MCF 10A (cell line): ENCODE measurements around the gene SOX6. TPM values are rescaled to one million over a fixed set of nuclear protein-coding genes. Genes with fewer than 3 reads are reported as not detected.

Experiments used
- BruUV-seq: library from RNA; stranded (reverse); fragments of 400-500 nt; replicated peaks from 2 replicates; lab custom pipeline; 2021; lab: Mats Ljungman, UMichigan
- CTCF ChIA-PET: fragments of 300-600 bp; sonication (Branson Sonifier 250); formaldehyde crosslinking; extraction: SDS; loops from one replicate; lab custom pipeline; 2021; ENCODE audit warnings: antibody characterized with exemption, inconsistent platforms; lab: Yijun Ruan, JAX
- POLR2A ChIA-PET: fragments of 300-600, 350-650 bp; sonication (Branson Sonifier 250); formaldehyde crosslinking; extraction: SDS; loops from one replicate; lab custom pipeline; 2020; ENCODE audit warnings: antibody characterized with exemption, inconsistent platforms; lab: Yijun Ruan, JAX
- DNase-seq: peaks from one replicate; pipeline ENCODE4 v3.0.0-alpha.2; 2018; ENCODE audit not compliant: unreplicated experiment
- H3K27ac Mint-ChIP-seq: one replicate; pipeline ENCODE4 v1.8.0; 2022; ENCODE audit warnings: mild to moderate bottlenecking, low read depth, mixed read lengths; ENCODE audit not compliant: unreplicated experiment
- H3K27me3 Mint-ChIP-seq: one replicate; pipeline ENCODE4 v1.8.0; 2022; ENCODE audit warnings: mixed read lengths; ENCODE audit not compliant: insufficient read depth, unreplicated experiment
- H3K36me3 Mint-ChIP-seq: one replicate; pipeline ENCODE4 v1.8.0; 2022; ENCODE audit warnings: mild to moderate bottlenecking, moderate library complexity, mixed read lengths; ENCODE audit not compliant: insufficient read depth, unreplicated experiment
- H3K4me1 Mint-ChIP-seq: one replicate; pipeline ENCODE4 v1.8.0; 2022; ENCODE audit warnings: mixed read lengths; ENCODE audit not compliant: insufficient read depth, unreplicated experiment
- H3K4me3 Mint-ChIP-seq: one replicate; pipeline ENCODE4 v1.8.0; 2022; ENCODE audit warnings: mild to moderate bottlenecking, moderate library complexity, mixed read lengths; ENCODE audit not compliant: unreplicated experiment
- H3K9me3 Mint-ChIP-seq: one replicate; pipeline ENCODE4 v1.8.0; 2022; ENCODE audit warnings: mixed read lengths; ENCODE audit not compliant: unreplicated experiment
- intact Hi-C: fragments of 100-400 bp; cut with micrococcal nuclease; formaldehyde crosslinking; loops from 2 replicates; pipeline ENCODE4 v1.14.1; 2022
- total RNA-seq: library from RNA; stranded (reverse); gene quantifications from 2 replicates; pipeline ENCODE4 v1.2.3, GENCODE V29; 2022
- TF ChIP-seq, protein P1 (sequence below): fragments of 200-600 bp; IDR thresholded peaks from one replicate; pipeline ENCODE4 v1.8.0; 2022; ENCODE audit warnings: antibody characterized with exemption, mild to moderate bottlenecking; ENCODE audit not compliant: unreplicated experiment

SOX6 gene
- total RNA-seq, 1 experiment from 2014 or later = 6.4 TPM

DNA sequence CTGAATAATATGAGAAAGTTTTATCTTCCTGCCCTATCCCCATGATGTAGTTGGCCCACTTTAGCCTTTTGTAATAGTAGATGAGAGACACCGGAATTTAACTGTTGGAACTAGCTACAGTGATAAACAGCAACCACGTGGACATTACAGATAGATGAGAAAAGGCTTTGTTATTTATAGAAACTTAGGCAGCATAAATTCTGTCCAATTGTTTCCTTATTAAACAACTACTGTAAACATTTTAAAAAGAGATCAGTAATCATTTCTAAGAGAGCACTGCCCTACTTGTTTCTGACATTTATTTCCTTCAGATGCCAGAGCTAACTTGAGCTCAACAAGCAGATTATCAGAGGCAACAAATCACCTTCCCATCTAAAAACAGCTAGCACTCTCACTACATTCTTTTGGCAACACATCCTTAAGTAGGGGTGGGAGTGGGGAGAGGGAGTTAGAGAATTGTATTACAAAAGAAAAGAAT, 63.1 kb downstream of the SOX6 start:
- TF ChIP-seq, protein P1, sequence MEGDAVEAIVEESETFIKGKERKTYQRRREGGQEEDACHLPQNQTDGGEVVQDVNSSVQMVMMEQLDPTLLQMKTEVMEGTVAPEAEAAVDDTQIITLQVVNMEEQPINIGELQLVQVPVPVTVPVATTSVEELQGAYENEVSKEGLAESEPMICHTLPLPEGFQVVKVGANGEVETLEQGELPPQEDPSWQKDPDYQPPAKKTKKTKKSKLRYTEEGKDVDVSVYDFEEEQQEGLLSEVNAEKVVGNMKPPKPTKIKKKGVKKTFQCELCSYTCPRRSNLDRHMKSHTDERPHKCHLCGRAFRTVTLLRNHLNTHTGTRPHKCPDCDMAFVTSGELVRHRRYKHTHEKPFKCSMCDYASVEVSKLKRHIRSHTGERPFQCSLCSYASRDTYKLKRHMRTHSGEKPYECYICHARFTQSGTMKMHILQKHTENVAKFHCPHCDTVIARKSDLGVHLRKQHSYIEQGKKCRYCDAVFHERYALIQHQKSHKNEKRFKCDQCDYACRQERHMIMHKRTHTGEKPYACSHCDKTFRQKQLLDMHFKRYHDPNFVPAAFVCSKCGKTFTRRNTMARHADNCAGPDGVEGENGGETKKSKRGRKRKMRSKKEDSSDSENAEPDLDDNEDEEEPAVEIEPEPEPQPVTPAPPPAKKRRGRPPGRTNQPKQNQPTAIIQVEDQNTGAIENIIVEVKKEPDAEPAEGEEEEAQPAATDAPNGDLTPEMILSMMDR = no peak
- Mint-ChIP-seq H3K36me3 (peaks cover 4% of the 10 kb centered on the region), H3K9me3 (no peaks in the 10 kb centered on the region), H3K4me1 (no peaks in the 10 kb centered on the region), H3K27ac (no peak overlapping the region), H3K4me3 (no peak overlapping the region), H3K27me3 (no peaks in the 10 kb centered on the region)
- intact Hi-C loops = no loop called here
- DNase-seq = no peak
- BruUV-seq = no TSS peak
- POLR2A ChIA-PET = interaction anchor here (1.2 kb wide), 1 partner anchor 311 kb away, joined by 5 read pairs; no protein-coding TSS in a partner anchor
- CTCF ChIA-PET = no interaction called here

- no peak for DNase-seq
- Mint-ChIP-seq H3K9me3 (no peaks in the 10 kb centered on the region), H3K27me3 (no peaks in the 10 kb centered on the region), H3K27ac (no peak overlapping the region), H3K4me3 (no peak overlapping the region), H3K4me1 (no peaks in the 10 kb centered on the region), H3K36me3 (peaks cover 4% of the 10 kb centered on the region)
- TF ChIP-seq, protein P1 = no peak
- intact Hi-C loops = no loop called here
- BruUV-seq = no TSS peak
- ChIA-PET POLR2A (interaction anchor here (0.8 to 1.0 kb wide), 2 partner anchors 12 to 61 kb away, joined by 3 to 4 read pairs; no protein-coding TSS in a partner anchor), CTCF (no interaction called here)
Measured at GRCh38 chr11:16292167-16292859, 64.0 kb downstream of the SOX6 start.

DNA sequence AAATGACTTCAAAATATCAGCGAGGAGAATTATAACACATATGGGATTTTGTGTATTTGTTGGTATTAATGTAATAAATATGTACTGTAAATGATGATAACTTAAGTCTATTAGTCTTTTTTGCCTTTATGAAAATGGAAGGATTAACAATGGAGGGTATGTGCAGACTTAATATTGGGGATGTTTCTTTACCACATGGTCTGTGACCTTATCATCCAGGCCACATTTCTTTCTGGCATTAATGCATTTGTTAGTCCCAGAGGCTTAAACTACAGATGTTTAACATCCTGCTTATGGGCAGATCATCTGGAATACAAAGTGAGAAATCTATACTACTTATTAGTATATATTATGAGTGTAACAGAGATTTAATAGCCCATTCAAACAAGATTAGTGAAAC, 64.6 kb downstream of the SOX6 start:
- no TSS peak for BruUV-seq
- no peak overlapping the region for H3K27ac Mint-ChIP-seq
- intact Hi-C loops = no loop called here
- H3K27me3 Mint-ChIP-seq = no peaks in the 10 kb centered on the region
- TF ChIP-seq, protein P1 = no peak
- H3K9me3 Mint-ChIP-seq = no peaks in the 10 kb centered on the region
- no peak overlapping the region for H3K4me3 Mint-ChIP-seq
- ChIA-PET CTCF (no interaction called here), POLR2A (interaction anchor here (0.8 to 1.0 kb wide), 2 partner anchors 11 to 62 kb away, joined by 3 to 4 read pairs; no protein-coding TSS in a partner anchor)
- no peak for DNase-seq
- H3K4me1 Mint-ChIP-seq = no peaks in the 10 kb centered on the region
- H3K36me3 Mint-ChIP-seq = peaks cover 4% of the 10 kb centered on the region

- POLR2A ChIA-PET = interaction anchor here (1.7 to 2.0 kb wide), 2 partner anchors 9 to 316 kb away, joined by 3 to 11 read pairs; no protein-coding TSS in a partner anchor
- TF ChIP-seq, protein P1 = no peak
- Mint-ChIP-seq H3K4me3 (no peak overlapping the region), H3K9me3 (no peaks in the 10 kb centered on the region), H3K36me3 (no peaks in the 10 kb centered on the region), H3K27ac (no peak overlapping the region), H3K4me1 (no peaks in the 10 kb centered on the region), H3K27me3 (no peaks in the 10 kb centered on the region)
- CTCF ChIA-PET = interaction anchor here (0.7 kb wide), 1 partner anchor 467 kb away, joined by 3 read pairs; no protein-coding TSS in a partner anchor
- intact Hi-C loops = no loop called here
- no peak for DNase-seq
- BruUV-seq = no TSS peak
Measured at GRCh38 chr11:16289541-16289940, 66.8 kb downstream of the SOX6 start.
